ENCODE data around the gene SCYGR4.

GRCh38 chr2:227578642-227579041 is 38.7 kb upstream of the SCYGR4 start:
- TF ChIP-seq CTCF (IDR thresholded peaks at IDR 0.05) (no peak), POLR2A (IDR thresholded peaks at IDR 0.05) (no peak), POLR2AphosphoS5 (IDR thresholded peaks at IDR 0.05) (no peak)

Data from breast epithelium (tissue), 3 donors.